NCI-H1930 (cell line): ENCODE data around the gene JAK3.
"Not testable (repeated sequence)": the region's sequence is repeated elsewhere in the genome, so short reads cannot be mapped to it uniquely, and the experiment has no call there.

Experiments used
- DNase-seq, 2 experiments: peaks; one replicate each; lab custom pipeline; 2025; lab: John Stamatoyannopoulos, UW

Gene JAK3

GRCh38 chr19:17777840-17778239 is 69.9 kb downstream of the JAK3 start:
- not testable (repeated sequence) for DNase-seq

GRCh38 chr19:17775991-17776803 is 71.6 kb downstream of the JAK3 start:
- no peak for DNase-seq

- DNase-seq: no peak
These were observed 72.4 kb downstream of the JAK3 start for GRCh38 chr19:17775245-17775927.
